SK-N-SH (cell line): ENCODE measurements around the gene CIPC. TPM values are rescaled to one million over a fixed set of nuclear protein-coding genes. Genes with fewer than 3 reads are reported as not detected.
A peak's percentile ranks its signal among the peaks of the same experiment; 100 is the strongest.

Experiments
- CTCF ChIA-PET: fragments of 300-600, 350-600 bp; formaldehyde crosslinking; extraction: SDS; loops from one replicate; lab custom pipeline; 2021; lab: Yijun Ruan, JAX
- POLR2A ChIA-PET: fragments of 350-600 bp; sonication (Branson Sonifier 250); formaldehyde crosslinking; extraction: SDS; loops from one replicate; lab custom pipeline; 2020; ENCODE audit warnings: antibody characterized with exemption, inconsistent platforms; lab: Yijun Ruan, JAX
- DNase-seq: peaks from one replicate; pipeline ENCODE4 v3.0.0; 2012
- H2AFZ ChIP-seq: fragments of 200-600 bp; sonication (generic); 2 replicates; pipeline ENCODE4 v1.8.1; 2016; ENCODE audit warnings: antibody characterized with exemption, mild to moderate bottlenecking, low read depth
- H3F3A ChIP-seq: fragments of 200-600 bp; sonication (generic); replicated peaks from 2 replicates; pipeline ENCODE3; 2016; ENCODE audit warnings: antibody characterized with exemption, mild to moderate bottlenecking; ENCODE audit not compliant: insufficient read depth
- H3K27ac ChIP-seq, 2 experiments: fragments of 200-500 bp in 1 of 2; fragments of 200-600 bp in 1 of 2; sonication (Bioruptor generic) in 1 of 2; sonication (generic), shearing (Covaris generic) in 1 of 2; 2 replicates each; pipeline versions ENCODE4 v1.5.1 to v1.6.1; 2014 to 2016; ENCODE audit warnings: low read depth in 2 of 2, inconsistent platforms in 1 of 2, low read length in 1 of 2, mild to moderate bottlenecking in 1 of 2, mixed read lengths in 1 of 2
- H3K27me3 ChIP-seq: fragments of 200-600 bp; sonication (generic), shearing (Covaris generic); 2 replicates; pipeline ENCODE4 v1.6.1; 2016; ENCODE audit warnings: mixed run types; ENCODE audit not compliant: insufficient read depth
- H3K36me3 ChIP-seq, 2 experiments: fragments of 200-500 bp in 1 of 2; fragments of 200-600 bp in 1 of 2; sonication (Bioruptor generic) in 1 of 2; sonication (generic) in 1 of 2; replicated peaks in 1 of 2; 2 replicates each; pipeline versions ENCODE3 to v1.5.1; 2014 to 2016; ENCODE audit warnings: low read length in 1 of 2, mild to moderate bottlenecking in 1 of 2; ENCODE audit not compliant: insufficient read depth in 2 of 2, control insufficient read depth in 1 of 2
- H3K4me1 ChIP-seq, 2 experiments: fragments of 200-500 bp in 1 of 2; fragments of 200-600 bp in 1 of 2; sonication (Bioruptor generic) in 1 of 2; sonication (generic), shearing (Covaris generic) in 1 of 2; 2 replicates each; pipeline versions ENCODE4 v1.5.1 to v1.6.1; 2014 to 2016; ENCODE audit warnings: low read depth in 1 of 2, low read length in 1 of 2, mixed run types in 1 of 2; ENCODE audit not compliant: insufficient read depth in 2 of 2, control insufficient read depth in 1 of 2
- H3K4me2 ChIP-seq: fragments of 200-600 bp; sonication (generic), shearing (Covaris generic); 2 replicates; pipeline ENCODE4 v1.6.1; 2017; ENCODE audit warnings: mixed run types
- H3K4me3 ChIP-seq, 2 experiments: fragments of 200-500 bp in 1 of 2; fragments of 200-600 bp in 1 of 2; sonication (Bioruptor generic) in 1 of 2; sonication (generic), shearing (Covaris generic) in 1 of 2; 2 replicates each; pipeline versions ENCODE4 v1.5.1 to v1.8.1; 2014 to 2016; ENCODE audit warnings: low read depth in 2 of 2, inconsistent platforms in 1 of 2, low read length in 1 of 2, mild to moderate bottlenecking in 1 of 2, mixed read lengths in 1 of 2, moderate library complexity in 1 of 2
- H3K79me2 ChIP-seq: fragments of 200-600 bp; sonication (generic); 2 replicates; pipeline ENCODE4 v1.8.1; 2017; ENCODE audit warnings: mild to moderate bottlenecking; ENCODE audit not compliant: insufficient read depth
- H3K9ac ChIP-seq: fragments of 200-600 bp; sonication (generic); 2 replicates; pipeline ENCODE4 v1.6.1; 2017; ENCODE audit warnings: mixed run types
- H3K9me2 ChIP-seq: fragments of 200-600 bp; sonication (generic); 2 replicates; pipeline ENCODE4 v1.6.1; 2017; ENCODE audit warnings: mixed run types
- H3K9me3 ChIP-seq: fragments of 200-600 bp; sonication (generic); 2 replicates; pipeline ENCODE4 v1.6.1; 2017; ENCODE audit warnings: mixed run types, mild to moderate bottlenecking, moderate library complexity
- H4K20me1 ChIP-seq: fragments of 200-600 bp; sonication (generic); 2 replicates; pipeline ENCODE4 v1.6.1; 2017; ENCODE audit warnings: mild to moderate bottlenecking, mixed run types; ENCODE audit not compliant: insufficient read depth
- EZH2phosphoT487 ChIP-seq: fragments of 200-600 bp; sonication (generic); IDR thresholded peaks from 2 replicates; pipeline ENCODE4 v1.6.1; 2017; ENCODE audit warnings: low read depth, mixed run types, mild to moderate bottlenecking, antibody characterized with exemption, moderate library complexity, borderline replicate concordance
- FOXJ3 ChIP-seq: sonication (generic); formaldehyde crosslinking; IDR thresholded peaks from 2 replicates; pipeline ENCODE4 v1.5.1; 2020; ENCODE audit warnings: mild to moderate bottlenecking, missing genetic modification reagents
- GABPA ChIP-seq: IDR thresholded peaks from 2 replicates; pipeline ENCODE4 v1.4.0; 2012; ENCODE audit warnings: low read depth, mild to moderate bottlenecking
- JUND ChIP-seq: IDR thresholded peaks from 2 replicates; pipeline ENCODE4 v1.4.0; 2012
- MXI1 ChIP-seq: IDR thresholded peaks from 2 replicates; pipeline ENCODE4 v1.6.1; 2012; ENCODE audit warnings: mild to moderate bottlenecking, low read depth, low read length, improper control_type of control experiment
- NFIC ChIP-seq: IDR thresholded peaks from 2 replicates; pipeline ENCODE4 v1.4.0; 2012; ENCODE audit warnings: borderline replicate concordance
- RAD21 ChIP-seq: IDR thresholded peaks from 2 replicates; pipeline ENCODE4 v1.6.1; 2012; ENCODE audit warnings: mild to moderate bottlenecking, low read length
- RCOR1 ChIP-seq: fragments of 150-350 bp; IDR thresholded peaks from 2 replicates; pipeline ENCODE4 v1.6.1; 2017; ENCODE audit warnings: antibody characterized with exemption, low read length
- RXRA ChIP-seq: IDR thresholded peaks from 2 replicates; pipeline ENCODE4 v1.4.0; 2012; ENCODE audit warnings: low read depth, mild to moderate bottlenecking, borderline replicate concordance
- SIN3A ChIP-seq: IDR thresholded peaks from 2 replicates; pipeline ENCODE4 v1.6.1; 2012; ENCODE audit warnings: low read depth, mild to moderate bottlenecking, low read length, moderate library complexity, borderline replicate concordance
- YY1 ChIP-seq: IDR thresholded peaks from 2 replicates; pipeline ENCODE4 v1.4.0; 2012; ENCODE audit warnings: low read depth, mild to moderate bottlenecking
- WGBS: methylation state at CpG from one replicate; pipeline ENCODE4 v1.1.6; 2017; ENCODE audit warnings: low lambda C conversion rate; 5-methylcytosine and 5-hydroxymethylcytosine counted together
- polyA plus RNA-seq, 3 experiments: library from polyadenylated mRNA; depleted of rRNA; stranded (reverse); fragments of >200 nt; gene quantifications; 2 replicates each; pipeline ENCODE4 v1.2.3, GENCODE V29; 2012
- TF ChIP-seq, protein P1 (sequence below): IDR thresholded peaks from 2 replicates; pipeline ENCODE4 v1.4.0; 2012; ENCODE audit warnings: low read depth
- TF ChIP-seq, protein P2 (sequence below): fragments of 200-600 bp; sonication (generic); IDR thresholded peaks from 2 replicates; pipeline ENCODE4 v1.6.1; 2017; ENCODE audit warnings: antibody characterized with exemption, mild to moderate bottlenecking, moderate library complexity
- TF ChIP-seq, protein P3 (sequence below): IDR thresholded peaks from 2 replicates; pipeline ENCODE4 v1.6.1; 2012; ENCODE audit warnings: mild to moderate bottlenecking, low read depth, low read length, moderate library complexity
- TF ChIP-seq, protein P4 (sequence below): fragments of 150-350 bp; IDR thresholded peaks from 2 replicates; pipeline ENCODE4 v1.6.1; 2016; ENCODE audit warnings: mild to moderate bottlenecking, low read depth, low read length

The CIPC gene
- polyA plus RNA-seq, 1 of the 3 experiments (the other 2 are of a cell fraction) = 6.5 TPM

GRCh38 chr14:77052281-77053044 lies 45.6 kb upstream of the CIPC start:
- Histone ChIP-seq H3K9me3 (no peaks in the 10 kb centered on the region), H3K4me2 (no peak overlapping the region)
- TF ChIP-seq, protein P1, sequence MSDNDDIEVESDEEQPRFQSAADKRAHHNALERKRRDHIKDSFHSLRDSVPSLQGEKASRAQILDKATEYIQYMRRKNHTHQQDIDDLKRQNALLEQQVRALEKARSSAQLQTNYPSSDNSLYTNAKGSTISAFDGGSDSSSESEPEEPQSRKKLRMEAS = peak; percentile 77
- TF ChIP-seq FOXJ3 (CRISPR knock-in tag) (no peak), EZH2phosphoT487 (no peak), NFIC (0 out of 2 replicates have a peak, but pooled peaks have one; percentile 17), GABPA (no peak), RAD21 (no peak), SIN3A (no peak), RCOR1 (no peak), MXI1 (0 out of 2 replicates have a peak, but pooled peaks have one; percentile 7), YY1 (no peak), RXRA (no peak), JUND (no peak)
- TF ChIP-seq, protein P2, sequence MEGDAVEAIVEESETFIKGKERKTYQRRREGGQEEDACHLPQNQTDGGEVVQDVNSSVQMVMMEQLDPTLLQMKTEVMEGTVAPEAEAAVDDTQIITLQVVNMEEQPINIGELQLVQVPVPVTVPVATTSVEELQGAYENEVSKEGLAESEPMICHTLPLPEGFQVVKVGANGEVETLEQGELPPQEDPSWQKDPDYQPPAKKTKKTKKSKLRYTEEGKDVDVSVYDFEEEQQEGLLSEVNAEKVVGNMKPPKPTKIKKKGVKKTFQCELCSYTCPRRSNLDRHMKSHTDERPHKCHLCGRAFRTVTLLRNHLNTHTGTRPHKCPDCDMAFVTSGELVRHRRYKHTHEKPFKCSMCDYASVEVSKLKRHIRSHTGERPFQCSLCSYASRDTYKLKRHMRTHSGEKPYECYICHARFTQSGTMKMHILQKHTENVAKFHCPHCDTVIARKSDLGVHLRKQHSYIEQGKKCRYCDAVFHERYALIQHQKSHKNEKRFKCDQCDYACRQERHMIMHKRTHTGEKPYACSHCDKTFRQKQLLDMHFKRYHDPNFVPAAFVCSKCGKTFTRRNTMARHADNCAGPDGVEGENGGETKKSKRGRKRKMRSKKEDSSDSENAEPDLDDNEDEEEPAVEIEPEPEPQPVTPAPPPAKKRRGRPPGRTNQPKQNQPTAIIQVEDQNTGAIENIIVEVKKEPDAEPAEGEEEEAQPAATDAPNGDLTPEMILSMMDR = no peak
- TF ChIP-seq, protein P3, sequence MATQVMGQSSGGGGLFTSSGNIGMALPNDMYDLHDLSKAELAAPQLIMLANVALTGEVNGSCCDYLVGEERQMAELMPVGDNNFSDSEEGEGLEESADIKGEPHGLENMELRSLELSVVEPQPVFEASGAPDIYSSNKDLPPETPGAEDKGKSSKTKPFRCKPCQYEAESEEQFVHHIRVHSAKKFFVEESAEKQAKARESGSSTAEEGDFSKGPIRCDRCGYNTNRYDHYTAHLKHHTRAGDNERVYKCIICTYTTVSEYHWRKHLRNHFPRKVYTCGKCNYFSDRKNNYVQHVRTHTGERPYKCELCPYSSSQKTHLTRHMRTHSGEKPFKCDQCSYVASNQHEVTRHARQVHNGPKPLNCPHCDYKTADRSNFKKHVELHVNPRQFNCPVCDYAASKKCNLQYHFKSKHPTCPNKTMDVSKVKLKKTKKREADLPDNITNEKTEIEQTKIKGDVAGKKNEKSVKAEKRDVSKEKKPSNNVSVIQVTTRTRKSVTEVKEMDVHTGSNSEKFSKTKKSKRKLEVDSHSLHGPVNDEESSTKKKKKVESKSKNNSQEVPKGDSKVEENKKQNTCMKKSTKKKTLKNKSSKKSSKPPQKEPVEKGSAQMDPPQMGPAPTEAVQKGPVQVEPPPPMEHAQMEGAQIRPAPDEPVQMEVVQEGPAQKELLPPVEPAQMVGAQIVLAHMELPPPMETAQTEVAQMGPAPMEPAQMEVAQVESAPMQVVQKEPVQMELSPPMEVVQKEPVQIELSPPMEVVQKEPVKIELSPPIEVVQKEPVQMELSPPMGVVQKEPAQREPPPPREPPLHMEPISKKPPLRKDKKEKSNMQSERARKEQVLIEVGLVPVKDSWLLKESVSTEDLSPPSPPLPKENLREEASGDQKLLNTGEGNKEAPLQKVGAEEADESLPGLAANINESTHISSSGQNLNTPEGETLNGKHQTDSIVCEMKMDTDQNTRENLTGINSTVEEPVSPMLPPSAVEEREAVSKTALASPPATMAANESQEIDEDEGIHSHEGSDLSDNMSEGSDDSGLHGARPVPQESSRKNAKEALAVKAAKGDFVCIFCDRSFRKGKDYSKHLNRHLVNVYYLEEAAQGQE = no peak
- TF ChIP-seq, protein P4, sequence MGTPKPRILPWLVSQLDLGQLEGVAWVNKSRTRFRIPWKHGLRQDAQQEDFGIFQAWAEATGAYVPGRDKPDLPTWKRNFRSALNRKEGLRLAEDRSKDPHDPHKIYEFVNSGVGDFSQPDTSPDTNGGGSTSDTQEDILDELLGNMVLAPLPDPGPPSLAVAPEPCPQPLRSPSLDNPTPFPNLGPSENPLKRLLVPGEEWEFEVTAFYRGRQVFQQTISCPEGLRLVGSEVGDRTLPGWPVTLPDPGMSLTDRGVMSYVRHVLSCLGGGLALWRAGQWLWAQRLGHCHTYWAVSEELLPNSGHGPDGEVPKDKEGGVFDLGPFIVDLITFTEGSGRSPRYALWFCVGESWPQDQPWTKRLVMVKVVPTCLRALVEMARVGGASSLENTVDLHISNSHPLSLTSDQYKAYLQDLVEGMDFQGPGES = no peak
- TF ChIP-seq, all 33 proteins: peak for 3
- no peaks in the 10 kb centered on the region for H3K36me3 ChIP-seq
- H3K9ac ChIP-seq = no peak overlapping the region
- H4K20me1 ChIP-seq = no peaks in the 10 kb centered on the region
- no peaks in the 10 kb centered on the region for H3K9me2 ChIP-seq
- no peaks in the 10 kb centered on the region for H3K79me2 ChIP-seq
- DNase-seq = no peak
- CTCF ChIA-PET = interaction anchor here (0.7 to 24.4 kb wide), 29 partner anchors 10 to 286 kb away, joined by 3 to 484 read pairs (median 6); partner anchors contain the start of gene IRF2BPL
- peaks cover 4% of the 10 kb centered on the region for H3F3A ChIP-seq
- H3K4me3 ChIP-seq = no peak overlapping the region
- POLR2A ChIA-PET = interaction anchor here (1.2 to 1.6 kb wide), 3 partner anchors 25 to 134 kb away, joined by 3 to 12 read pairs (median 7); no protein-coding TSS in a partner anchor
- no peak overlapping the region for H2AFZ ChIP-seq
- 83% methylated on average over 7 of the region's 8 CpGs for WGBS
- H3K27me3 ChIP-seq = no peaks in the 10 kb centered on the region
- H3K27ac ChIP-seq = peak overlapping the region; percentile 10 to 70; a peak in 3 of 4 replicates
- peaks cover 8 to 22% of the 10 kb centered on the region in 2 experiments; a peak in 2 of 4 replicates for H3K4me1 ChIP-seq
